Fibroblast of pulmonary artery (primary cell): ENCODE data around the gene GLP2R.

Experiments used
- DNase-seq: peaks from one replicate; pipeline ENCODE4 v3.0.0-alpha.2; 2010; ENCODE audit warnings: low read depth
- H3K4me3 ChIP-seq: replicated peaks from 2 replicates; pipeline ENCODE4 v1.5.1; 2011; ENCODE audit warnings: low read depth, mild to moderate bottlenecking, control low read depth, low read length, moderate library complexity
- TF ChIP-seq, protein P1 (sequence below): IDR thresholded peaks from 2 replicates; pipeline ENCODE4 v1.5.1; 2011; ENCODE audit warnings: mild to moderate bottlenecking, control low read depth, low read length, inconsistent platforms; ENCODE audit errors: missing control alignments

GLP2R gene

DNA sequence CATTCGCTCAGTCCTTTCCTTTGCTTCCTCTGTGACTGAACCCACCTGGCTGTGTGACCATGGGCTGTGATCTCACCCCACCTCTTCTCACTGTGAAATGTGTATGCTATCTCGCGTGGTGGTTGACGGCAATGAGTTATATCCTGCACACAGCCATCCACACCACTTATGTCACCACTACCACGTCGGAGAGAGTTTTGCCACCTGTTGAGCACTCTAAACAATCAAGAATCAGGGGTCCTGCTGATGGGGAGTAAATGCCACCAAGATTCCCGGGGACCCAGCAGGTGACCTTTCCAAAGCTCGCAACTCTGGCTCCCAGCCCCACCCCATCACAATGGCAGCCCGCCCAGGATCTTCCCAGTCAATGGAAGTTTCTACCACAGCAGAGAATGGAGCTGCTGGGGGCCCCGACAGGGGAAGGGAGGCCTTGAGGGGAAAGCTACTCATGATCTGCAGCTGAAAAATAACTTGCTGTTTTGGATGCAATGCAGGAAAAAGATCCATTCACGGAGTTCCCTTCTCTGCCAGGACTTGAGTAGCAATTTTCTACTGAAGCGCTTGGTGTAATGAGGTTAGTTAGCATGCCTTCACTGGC is 105.5 kb downstream of the GLP2R start:
- no peak for DNase-seq
- TF ChIP-seq, protein P1, sequence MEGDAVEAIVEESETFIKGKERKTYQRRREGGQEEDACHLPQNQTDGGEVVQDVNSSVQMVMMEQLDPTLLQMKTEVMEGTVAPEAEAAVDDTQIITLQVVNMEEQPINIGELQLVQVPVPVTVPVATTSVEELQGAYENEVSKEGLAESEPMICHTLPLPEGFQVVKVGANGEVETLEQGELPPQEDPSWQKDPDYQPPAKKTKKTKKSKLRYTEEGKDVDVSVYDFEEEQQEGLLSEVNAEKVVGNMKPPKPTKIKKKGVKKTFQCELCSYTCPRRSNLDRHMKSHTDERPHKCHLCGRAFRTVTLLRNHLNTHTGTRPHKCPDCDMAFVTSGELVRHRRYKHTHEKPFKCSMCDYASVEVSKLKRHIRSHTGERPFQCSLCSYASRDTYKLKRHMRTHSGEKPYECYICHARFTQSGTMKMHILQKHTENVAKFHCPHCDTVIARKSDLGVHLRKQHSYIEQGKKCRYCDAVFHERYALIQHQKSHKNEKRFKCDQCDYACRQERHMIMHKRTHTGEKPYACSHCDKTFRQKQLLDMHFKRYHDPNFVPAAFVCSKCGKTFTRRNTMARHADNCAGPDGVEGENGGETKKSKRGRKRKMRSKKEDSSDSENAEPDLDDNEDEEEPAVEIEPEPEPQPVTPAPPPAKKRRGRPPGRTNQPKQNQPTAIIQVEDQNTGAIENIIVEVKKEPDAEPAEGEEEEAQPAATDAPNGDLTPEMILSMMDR: no peak
- no peak overlapping the region for H3K4me3 ChIP-seq

DNA sequence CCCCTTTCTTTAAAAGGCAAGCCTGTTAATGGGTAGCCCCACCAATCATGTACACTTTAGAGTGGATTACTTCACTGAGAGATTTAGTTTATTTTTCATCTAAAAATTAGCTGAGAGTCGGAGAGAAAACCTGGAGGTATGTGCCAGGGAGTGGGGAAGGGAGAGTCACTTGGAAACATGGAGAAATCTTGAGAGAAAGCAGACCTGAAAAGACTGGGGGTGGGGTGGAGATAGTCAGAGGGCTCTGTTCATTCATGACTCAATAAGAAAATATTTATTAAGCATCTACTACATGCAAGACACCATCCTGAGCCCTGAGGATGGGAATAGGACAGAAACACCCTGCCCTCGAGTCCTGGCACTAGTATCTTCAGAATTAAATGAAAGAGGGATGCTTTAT is 106.8 kb downstream of the GLP2R start:
- TF ChIP-seq, protein P1: no peak
- DNase-seq: no peak
- H3K4me3 ChIP-seq: no peak overlapping the region

DNA sequence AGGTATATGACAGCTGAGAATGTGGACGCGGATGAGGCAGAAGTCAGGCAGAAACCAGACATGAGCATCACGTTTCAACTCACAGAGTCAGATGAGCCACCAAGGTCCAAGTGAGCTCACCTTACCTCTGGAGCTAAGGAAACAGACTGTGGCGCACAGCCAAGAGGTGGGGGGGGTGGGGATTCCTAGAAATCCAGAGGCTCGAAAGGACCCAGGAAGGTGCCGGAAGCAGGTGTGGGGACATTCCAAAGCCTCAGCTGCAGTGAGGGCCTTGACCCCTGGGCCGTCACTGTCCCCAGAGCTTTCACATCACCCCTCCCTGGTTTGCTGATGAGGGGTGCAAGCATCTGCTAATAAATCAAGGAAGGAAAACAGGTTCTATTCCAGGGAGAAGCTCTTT is 108.6 kb downstream of the GLP2R start:
- no peak overlapping the region for H3K4me3 ChIP-seq
- TF ChIP-seq, protein P1: no peak
- no peak for DNase-seq

DNA sequence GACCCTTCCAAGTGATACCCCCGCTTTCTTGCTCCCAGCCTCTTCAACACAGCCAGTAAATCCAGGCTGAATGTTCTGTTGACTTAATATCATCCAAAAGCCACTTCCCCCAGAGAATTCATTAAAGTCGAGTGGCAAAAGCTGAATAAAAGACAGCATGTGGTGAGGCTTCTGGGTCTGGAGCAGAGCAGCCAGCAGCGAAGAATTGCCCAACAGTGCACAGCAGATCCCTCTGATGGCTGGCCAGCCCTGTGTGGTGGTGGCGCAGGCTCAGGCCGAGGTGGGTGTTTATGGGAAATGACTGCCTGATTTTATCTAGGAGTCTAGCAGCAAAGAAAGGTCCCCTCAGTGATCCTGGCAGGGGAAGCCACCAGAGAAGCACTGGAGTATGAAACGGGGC is 109.7 kb downstream of the GLP2R start:
- TF ChIP-seq, protein P1: no peak
- H3K4me3 ChIP-seq: no peak overlapping the region
- no peak for DNase-seq

DNA sequence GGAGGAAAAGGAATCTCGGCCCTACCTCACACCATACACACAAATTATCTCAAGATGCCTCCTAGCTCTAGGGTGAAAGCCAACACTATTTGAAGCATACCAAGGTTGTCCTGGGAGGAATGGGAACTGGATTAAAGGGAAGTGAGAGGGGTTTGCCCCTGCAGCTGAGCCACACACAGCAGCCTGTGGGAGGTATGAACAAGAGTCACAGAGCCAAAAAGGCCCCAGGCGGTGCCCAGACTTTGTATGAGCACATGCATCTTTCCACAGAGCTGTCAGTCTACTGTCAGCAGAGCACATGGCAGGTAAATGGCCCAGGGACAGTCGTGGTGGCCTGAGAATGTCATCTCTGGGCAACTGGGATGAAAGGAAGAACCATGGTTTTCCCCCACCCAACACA is 110.4 kb downstream of the GLP2R start:
- TF ChIP-seq, protein P1: no peak
- no peak for DNase-seq
- H3K4me3 ChIP-seq: no peak overlapping the region

DNA sequence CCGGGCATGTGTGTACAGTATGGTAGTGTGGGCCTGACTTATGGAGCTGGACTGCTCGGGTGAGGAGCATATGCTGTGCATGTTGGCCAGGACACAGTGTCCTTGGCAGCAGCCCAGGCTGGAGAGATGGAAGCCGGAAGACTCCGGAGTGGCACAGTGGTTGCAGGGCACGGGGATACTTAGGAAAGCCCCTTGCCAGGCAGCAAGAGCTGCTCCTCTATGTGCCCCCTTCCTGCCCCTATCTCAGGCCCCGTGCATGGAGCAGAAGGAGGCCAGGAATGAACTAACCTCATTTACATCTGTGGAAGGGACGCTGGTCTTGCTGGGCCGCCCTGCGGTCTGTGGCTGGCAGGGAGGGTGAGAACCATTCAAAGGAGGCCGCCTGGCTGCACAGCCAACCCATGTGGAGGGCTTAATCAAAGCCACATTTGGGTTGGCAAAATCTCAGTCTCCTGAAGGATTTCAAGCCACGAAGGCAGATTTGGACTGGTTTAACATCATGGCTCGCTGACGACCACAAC is 111.6 kb downstream of the GLP2R start:
- no peak overlapping the region for H3K4me3 ChIP-seq
- DNase-seq: no peak
- TF ChIP-seq, protein P1: no peak

DNA sequence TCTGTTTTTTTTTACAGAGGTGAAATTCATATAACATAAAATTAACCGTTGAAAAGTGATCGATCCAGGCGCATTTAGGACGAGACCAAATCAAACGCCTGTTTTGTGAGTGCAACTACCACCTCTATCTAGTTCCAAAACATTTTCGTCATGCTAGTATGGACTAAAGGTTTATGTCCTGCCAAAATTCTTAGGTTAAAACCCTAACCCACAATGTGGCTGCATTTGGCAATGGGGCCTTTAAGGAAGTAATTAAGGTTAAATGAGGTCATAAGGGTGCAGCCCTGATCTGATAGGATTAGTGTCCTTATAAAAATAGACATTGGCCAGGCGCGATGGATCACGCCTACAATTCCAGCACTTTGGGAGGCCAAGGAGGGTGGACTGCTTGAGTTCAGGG is 112.2 kb downstream of the GLP2R start:
- no peak for DNase-seq
- no peak overlapping the region for H3K4me3 ChIP-seq
- TF ChIP-seq, protein P1: no peak
